LNCAP (cell line): ENCODE measurements around the gene GNAQ.

ENCODE experiments used
- TF ChIP-seq, protein P1 (sequence below): fragments of 450-650 bp; IDR thresholded peaks from 2 replicates; pipeline ENCODE4 v1.5.1; 2017; ENCODE audit warnings: mild to moderate bottlenecking

GNAQ gene

DNA sequence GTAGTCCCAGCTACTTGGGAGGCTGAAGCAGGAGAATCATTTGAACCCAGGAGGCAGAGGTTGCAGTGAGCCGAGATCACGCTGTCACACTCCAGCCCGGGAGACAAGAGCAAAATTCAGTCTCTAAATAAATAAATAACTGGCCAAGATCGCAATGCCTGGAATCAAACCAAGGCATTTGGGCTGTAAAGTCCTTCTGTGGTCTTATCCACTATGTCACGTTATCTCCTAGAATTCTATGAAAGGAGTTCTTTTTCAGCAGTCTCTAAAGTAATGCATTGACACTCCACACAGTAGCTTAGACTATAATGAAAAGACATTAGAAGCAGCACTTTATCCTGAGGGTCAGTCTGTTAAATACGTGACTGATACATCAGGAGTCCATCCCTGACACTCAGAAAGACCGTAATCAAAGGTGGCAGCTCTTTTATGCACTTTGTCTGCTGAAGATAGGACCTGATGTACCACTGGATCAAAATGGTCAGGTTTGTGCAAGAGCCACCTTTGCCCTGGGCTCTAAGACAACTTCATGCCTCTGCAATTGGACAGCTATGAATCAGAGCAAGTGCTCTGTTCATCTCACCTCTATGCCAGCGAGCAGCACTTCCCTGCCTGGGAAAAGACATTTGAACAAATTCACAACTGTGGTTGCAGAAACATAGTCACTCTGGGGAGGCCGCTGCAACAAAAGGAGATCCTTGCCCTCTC, 351.8 kb downstream of the GNAQ start:
- TF ChIP-seq, protein P1, sequence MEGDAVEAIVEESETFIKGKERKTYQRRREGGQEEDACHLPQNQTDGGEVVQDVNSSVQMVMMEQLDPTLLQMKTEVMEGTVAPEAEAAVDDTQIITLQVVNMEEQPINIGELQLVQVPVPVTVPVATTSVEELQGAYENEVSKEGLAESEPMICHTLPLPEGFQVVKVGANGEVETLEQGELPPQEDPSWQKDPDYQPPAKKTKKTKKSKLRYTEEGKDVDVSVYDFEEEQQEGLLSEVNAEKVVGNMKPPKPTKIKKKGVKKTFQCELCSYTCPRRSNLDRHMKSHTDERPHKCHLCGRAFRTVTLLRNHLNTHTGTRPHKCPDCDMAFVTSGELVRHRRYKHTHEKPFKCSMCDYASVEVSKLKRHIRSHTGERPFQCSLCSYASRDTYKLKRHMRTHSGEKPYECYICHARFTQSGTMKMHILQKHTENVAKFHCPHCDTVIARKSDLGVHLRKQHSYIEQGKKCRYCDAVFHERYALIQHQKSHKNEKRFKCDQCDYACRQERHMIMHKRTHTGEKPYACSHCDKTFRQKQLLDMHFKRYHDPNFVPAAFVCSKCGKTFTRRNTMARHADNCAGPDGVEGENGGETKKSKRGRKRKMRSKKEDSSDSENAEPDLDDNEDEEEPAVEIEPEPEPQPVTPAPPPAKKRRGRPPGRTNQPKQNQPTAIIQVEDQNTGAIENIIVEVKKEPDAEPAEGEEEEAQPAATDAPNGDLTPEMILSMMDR, result no peak

DNA sequence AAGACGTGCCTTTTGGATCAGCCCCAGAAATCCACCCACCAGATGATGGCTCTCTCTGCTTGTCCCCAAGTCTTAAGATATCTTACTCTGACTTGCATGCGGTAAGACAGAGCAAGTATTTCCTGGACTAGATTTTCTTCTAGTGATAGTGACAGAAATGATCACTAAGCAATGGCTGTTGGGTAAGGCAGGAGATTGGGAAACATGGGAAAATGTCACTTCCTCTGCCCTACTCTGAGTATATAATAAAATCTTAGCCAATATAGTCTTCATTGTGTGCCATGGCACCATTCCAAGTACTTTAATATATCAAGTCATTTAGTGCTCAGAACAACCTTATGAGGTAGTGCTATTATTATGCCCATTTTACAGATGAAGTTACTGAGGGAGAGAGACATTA, 352.5 kb downstream of the GNAQ start:
- TF ChIP-seq, protein P1, result no peak

DNA sequence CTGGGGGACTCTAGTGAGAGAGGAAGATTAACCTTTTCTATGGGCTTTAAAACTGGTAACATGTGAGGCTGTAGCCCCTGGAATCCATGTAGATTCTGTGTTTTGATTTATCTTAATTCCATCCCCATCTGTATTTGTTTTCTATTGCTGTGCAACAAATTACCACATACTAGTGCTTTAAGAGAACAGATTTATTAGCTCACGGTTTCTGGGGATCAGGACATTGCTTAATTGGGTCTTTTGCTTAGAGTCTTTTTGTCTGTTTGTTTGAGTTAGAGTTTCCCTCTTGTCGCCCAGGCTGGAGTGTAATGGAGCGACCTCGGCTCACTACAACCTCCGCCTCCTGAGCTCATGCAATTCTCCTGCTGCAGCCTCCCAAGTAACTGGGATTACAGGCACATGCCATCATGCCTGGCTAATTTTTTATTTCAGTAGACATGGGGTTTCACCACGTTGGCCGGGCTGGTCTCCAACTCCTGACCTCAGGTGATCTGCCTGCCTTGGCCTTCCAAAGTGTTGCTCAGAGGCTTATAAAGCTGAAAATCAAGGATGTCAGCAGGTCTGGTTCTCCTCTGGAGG, 353.6 kb downstream of the GNAQ start:
- TF ChIP-seq, protein P1, result no peak

DNA sequence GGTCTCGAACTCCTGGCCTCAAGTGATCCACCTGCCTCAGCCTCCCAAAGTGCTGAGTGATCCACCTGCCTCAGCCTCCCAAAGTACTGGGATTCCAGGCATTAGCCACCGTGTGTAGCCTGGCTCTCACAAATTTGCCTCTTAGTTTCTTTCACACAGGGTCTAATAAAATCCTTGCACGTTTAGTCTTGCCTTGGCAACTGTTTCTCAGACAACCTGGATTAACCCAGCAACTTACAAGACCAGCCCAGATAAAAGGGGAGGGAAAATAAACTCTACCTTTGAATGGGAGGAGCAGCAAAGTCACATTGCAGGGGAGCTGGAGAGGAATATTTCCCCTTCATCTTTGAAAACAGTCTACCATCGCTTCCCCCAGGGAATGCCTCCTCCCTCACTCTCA, 354.2 kb downstream of the GNAQ start:
- TF ChIP-seq, protein P1, result no peak

DNA sequence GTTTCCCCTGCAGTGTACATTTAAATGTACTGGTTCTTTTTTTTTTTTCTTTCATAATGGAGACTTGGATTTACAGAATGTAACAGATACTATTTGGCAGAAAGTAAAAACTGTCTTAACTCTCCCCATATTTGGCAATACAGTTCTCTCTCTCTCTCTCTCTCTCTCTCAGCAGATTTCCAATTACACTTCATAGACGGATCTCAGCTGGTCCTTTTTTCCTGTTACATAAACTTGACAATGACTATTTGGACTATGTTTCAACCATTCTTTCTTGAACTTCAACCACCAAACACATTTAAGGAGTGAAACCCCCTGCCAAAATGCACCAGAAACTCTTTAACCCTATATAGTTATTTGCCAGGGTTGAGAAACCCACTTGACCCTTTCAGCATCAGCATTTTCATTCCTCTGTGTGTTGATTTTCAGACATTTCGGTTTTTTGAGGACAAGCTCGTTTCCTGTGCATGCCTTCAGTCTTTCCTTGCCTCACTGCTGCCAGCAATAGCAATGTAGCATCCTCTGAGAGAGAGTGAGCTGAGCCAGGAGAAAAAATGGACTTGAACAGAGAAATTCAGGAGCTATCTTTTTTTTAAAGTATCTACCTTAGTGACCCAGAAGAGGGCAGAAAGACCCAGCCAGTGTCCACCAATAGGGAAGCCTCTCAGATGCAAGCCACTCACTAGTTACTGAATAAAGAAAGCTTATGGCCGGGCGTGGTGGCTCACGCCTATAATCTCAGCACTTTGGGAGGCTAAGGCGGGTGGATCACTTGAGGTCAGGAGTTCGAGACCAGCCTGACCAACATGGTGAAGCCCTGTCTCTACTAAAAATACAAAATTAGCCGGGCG, 357.4 kb downstream of the GNAQ start:
- TF ChIP-seq, protein P1, result no peak

DNA sequence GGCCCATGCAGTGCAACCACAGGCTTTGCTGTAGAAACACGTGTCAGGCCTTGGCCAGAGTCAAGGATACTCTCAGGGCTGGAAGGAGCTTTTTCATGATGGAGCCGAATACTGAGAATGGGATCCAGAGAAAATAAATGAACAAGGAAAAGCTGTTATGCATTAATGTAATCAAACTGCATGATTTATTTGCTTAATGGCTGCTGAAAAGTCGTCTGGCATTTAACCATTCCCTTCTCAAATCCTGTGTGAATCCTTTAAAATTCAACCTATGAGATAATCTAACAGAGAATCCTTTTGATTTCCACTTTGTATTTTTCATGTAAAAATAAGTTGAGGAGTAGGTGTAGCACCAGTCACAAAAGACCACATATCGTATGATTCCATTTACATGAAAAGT, 359.4 kb downstream of the GNAQ start:
- TF ChIP-seq, protein P1, result no peak

DNA sequence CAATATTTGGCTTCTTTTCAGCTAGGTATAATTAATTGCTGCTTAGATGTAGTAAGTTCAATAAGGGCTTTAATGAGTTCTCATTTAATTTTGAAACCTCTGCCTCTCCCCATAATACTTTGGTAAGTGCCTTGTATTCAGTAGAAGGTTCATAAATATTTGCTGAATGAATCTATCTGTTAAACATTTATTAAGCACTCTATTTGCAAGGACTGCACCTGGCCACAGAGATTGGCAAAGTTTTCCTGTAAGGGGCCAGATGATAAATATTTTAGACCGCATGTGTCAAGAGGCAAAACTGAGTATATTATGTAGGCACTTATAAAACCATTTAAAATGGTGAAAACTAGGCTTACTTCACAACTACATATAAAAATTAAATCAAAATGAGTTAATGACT, 364.5 kb downstream of the GNAQ start:
- TF ChIP-seq, protein P1, result no peak
